OCI-M2 (cell line): ENCODE results near the gene HYLS1.
"Not testable (repeated sequence)": the region's sequence is repeated elsewhere in the genome, so short reads cannot be mapped to it uniquely, and the experiment has no call there.

Experiments used
- DNase-seq: peaks from one replicate; lab custom pipeline; 2025; ENCODE audit not compliant: unreplicated experiment; lab: John Stamatoyannopoulos, UW

The HYLS1 gene

GRCh38 chr11:125887373-125888324, at the start of gene HYLS1:
TSS of gene HYLS1 (plus strand) at chr11:125887668. CDS start at chr11:125899369, 11,701 bp downstream.
- DNase-seq, result peak; percentile 66

GRCh38 chr11:125842321-125842948, 45.0 kb upstream of the HYLS1 start:
- DNase-seq, result no peak

- no peak for DNase-seq
Observed at GRCh38 chr11:125846188-125846587, 41.3 kb upstream of the HYLS1 start.

- not testable (repeated sequence) for DNase-seq
Observed at GRCh38 chr11:125857670-125858069, 29.8 kb upstream of the HYLS1 start.

GRCh38 chr11:125862786-125863185, 24.7 kb upstream of the HYLS1 start:
- DNase-seq, result not testable (repeated sequence)

GRCh38 chr11:125865354-125865753, 22.1 kb upstream of the HYLS1 start:
- DNase-seq, result not testable (repeated sequence)

GRCh38 chr11:125869521-125869920, 17.9 kb upstream of the HYLS1 start:
- DNase-seq, result no peak

- DNase-seq, result no peak
Observed at GRCh38 chr11:125871391-125872137, 15.9 kb upstream of the HYLS1 start.

GRCh38 chr11:125872138-125872491, 15.4 kb upstream of the HYLS1 start:
- no peak for DNase-seq

GRCh38 chr11:125873881-125874555, 13.4 kb upstream of the HYLS1 start:
- DNase-seq, result no peak

GRCh38 chr11:125874556-125875124, 12.8 kb upstream of the HYLS1 start:
- DNase-seq, result no peak

- no peak for DNase-seq
Observed at GRCh38 chr11:125881291-125881690, 6.2 kb upstream of the HYLS1 start.

GRCh38 chr11:125883375-125883774, 4.1 kb upstream of the HYLS1 start:
- no peak for DNase-seq

- DNase-seq, result no peak
Observed at GRCh38 chr11:125886997-125887372, 483 bp upstream of the HYLS1 start.

GRCh38 chr11:125890447-125891100, 3.1 kb downstream of the HYLS1 start:
- DNase-seq, result no peak

- DNase-seq, result no peak
Observed at GRCh38 chr11:125892071-125892470, 4.6 kb downstream of the HYLS1 start.

- no peak for DNase-seq
Observed at GRCh38 chr11:125892994-125893393, 5.5 kb downstream of the HYLS1 start.

GRCh38 chr11:125901872-125902271, 14.4 kb downstream of the HYLS1 start:
- DNase-seq, result no peak

GRCh38 chr11:125902277-125902926, 14.9 kb downstream of the HYLS1 start:
- DNase-seq, result no peak
